Effector CD4-positive, alpha-beta T cell (primary cell): ENCODE data around the gene FAR1.
A peak's percentile ranks its signal among the peaks of the same experiment; 100 is the strongest.
"Not testable (repeated sequence)": the region's sequence is repeated elsewhere in the genome, so short reads cannot be mapped to it uniquely, and the experiment has no call there.

Source experiments
- DNase-seq: peaks from one replicate; pipeline ENCODE4 v3.0.0-alpha.2; 2020

Gene FAR1

DNA sequence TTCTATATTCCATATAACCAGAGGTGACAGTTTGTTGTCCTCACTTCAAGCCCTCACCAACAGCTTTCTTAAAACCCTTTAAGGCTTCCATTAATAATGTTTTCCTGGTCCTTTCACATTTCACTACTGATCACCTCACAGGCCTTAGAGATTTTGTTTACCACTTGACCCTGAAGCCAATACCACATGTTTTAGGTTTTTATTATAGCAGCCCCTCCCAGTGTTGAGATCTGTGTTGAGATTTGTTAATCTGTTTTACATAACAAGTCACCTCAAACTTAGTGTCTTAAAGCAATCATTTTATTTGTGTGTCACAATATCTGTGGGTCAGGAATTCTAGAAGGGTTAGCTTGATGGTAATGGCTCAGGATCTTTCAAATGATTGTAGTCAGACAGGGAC lies 49.9 kb downstream of the FAR1 start:
- no peak for DNase-seq

DNA sequence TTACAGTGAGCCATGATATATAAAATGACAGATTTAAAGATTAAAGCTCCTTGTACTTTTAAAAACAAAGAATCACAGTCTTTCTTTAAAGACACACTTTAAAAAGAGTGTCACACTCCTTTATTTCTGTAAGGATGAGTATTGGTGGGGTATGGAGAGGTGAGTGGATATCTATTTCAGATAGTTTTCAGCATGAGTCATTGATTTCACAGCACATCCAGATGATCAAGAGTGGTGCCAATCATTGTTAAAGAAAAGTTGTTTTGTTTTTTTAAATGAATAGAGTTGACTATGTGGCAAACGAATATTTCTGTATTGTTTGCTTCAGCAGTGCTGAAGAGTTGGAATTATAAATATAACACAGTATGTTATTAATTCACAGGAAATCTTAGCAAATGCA lies 52.5 kb downstream of the FAR1 start:
- DNase-seq = no peak

DNA sequence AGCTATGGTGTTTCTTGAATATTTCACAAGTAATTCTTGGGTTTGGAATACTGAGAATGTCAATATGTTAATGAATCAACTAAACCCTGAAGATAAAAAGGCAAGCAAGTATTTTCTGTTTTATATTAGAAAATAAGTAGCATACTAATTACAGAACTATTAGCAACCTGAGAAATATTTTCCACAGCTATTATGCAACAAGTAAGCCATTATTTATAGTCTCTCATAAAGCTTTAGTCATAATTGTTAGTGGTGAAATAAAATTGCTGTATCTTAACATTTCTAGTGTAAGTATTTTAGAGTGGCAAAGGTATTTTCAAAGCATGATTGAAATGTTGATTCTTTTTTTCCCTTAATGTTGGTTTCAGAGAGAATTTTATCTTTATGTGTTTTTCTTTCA lies 53.3 kb downstream of the FAR1 start:
- no peak for DNase-seq

DNA sequence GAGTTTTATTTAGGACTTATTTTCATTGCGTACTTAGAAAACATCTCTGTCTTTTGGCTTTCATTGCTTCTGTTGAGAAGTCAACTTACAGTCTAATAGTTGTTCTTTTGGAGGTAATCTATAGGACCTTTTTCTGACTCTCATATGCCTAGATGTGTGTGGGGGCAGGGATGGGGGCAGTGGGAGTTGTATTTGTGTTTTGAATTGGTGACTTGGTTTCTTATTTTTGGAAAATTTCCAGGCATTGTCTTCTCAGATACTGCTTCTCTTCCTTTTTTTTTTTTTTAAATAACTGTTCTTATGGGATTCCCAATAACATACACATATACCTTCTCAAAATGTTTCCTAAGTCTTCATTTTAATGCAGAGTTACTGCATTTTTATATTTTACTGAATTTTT lies 58.0 kb downstream of the FAR1 start:
- DNase-seq = no peak

DNA sequence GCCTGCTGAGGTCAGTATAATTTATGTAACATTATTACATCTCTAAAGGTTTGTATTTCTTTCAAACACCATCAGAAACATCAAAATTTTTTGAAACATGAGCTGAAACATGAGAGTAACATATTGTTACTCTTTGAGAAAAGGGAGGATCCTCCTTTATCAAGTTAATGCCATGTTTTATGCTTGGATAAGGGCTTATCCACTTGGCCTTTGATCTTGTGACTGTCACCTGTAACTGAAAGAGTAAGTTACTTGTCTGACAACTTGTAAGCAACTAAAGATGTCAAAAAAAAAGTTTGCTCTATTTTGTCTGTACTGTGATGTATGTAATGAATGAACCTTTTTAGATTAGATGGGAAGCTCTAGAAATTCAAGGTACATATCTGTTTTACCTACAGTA lies 59.6 kb downstream of the FAR1 start:
- no peak for DNase-seq

DNA sequence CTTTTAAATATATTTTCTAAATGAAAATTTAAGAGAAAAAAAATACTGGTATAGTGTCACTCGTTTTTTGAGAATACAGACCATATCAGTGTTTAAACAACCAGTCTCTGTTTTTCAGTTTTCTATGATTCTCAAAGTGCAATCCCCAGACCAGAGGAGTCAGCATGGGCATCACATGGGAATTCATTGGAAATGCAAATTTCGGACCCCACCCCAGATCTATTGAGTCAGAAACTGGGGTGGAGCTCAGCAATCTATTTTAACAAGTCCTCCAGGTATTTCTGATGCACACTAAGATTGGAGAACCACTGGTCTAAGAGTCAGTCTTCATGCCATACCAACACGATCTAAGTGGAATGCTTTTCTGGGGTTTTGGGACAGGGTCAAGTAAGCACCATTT lies 66.1 kb downstream of the FAR1 start:
- no peak for DNase-seq

DNA sequence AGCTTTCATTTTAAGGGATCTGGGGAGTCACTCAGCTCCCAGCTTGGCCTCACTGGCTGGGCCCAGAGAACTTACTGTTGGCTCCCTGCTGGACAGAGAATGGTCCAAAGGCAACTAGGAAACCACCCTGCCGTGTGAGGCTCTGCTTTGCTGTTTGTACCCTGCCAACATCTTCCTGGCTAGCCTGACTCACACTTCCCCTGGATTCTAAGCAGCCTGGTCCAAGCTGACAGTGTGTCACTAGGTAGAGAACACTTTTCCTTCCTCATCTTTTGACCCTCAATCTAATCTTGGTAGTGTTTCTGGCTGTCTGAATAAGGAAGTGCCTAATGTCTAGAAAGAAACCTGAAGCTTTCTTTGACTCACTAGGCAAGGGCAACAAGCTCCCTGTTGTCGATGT lies 76.7 kb downstream of the FAR1 start:
- no peak for DNase-seq

DNA sequence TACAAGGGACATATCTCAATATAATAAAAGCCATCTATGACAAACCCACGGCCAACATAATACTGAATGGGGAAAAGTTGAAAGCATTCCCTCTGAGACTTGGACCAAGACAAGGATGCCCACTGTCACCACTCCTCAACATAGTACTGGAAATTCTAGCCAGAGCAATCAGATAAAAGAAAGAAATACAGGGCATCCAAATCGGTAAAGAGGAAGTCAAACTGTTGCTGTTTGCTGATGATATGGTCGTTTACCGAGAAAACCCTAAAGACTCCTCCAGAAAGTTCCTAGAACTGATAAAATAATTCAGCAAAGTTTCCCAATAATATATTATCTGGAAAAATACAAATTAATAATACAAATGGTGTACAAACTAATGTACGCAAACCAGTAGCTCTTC lies 84.8 kb downstream of the FAR1 start:
- DNase-seq = not testable (repeated sequence)

DNA sequence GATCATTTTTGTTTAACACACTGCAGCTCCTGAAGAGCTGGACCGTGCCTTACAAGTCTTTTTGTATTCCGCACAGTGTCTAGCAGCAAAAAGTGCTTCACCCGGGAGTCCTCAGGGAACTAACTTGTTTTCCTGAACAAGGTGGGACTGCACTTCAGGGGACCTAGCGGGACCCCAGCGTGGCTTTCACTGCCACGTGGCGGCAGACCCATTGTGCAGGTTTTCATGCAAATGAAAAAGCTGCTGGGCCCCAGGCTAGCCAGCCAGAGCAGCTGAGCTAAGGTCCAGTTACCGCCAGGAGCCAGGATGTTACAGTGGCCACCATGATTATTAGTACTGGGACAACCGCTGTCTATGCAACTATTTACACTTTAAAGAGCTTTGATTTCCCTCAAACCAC lies 90.6 kb downstream of the FAR1 start:
- no peak for DNase-seq

DNA sequence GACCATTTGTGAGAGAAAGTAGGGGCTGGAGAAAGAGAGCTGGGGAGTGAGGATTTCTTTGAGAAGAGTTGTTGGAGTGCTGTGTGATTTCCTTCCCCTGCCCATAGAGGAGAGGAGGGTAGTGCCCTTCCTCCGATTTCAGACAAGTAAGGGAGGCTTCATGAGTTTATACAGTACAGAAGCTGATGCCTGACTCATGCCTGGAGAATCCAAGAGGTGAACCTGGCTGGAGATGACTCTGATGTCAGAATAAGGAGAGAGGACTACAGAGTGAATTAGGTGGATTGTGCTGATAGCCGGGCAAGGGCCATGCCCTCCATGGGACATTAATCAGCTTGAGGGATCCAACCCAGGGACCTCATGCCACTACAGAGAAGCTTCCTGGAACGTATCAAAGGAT lies 91.6 kb downstream of the FAR1 start:
- no peak for DNase-seq

DNA sequence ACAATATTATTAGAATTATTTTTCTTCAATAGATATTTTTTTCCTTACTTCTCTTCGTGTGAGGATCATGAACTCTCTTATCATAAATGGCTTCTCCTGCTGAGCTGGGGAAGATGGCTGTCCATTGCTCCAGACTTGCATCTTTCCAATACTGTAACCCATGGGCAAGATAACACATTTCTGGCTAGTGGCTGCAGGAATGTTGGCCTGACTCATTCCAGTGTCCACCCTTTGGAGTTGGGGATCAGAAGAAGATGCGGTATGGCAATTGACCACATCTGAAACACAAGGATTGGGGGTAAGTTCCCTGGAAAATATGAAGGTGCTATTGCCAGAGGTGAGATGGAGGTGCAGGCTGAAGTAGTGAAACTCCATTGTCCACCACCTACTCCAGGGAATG lies 92.8 kb downstream of the FAR1 start:
- no peak for DNase-seq

DNA sequence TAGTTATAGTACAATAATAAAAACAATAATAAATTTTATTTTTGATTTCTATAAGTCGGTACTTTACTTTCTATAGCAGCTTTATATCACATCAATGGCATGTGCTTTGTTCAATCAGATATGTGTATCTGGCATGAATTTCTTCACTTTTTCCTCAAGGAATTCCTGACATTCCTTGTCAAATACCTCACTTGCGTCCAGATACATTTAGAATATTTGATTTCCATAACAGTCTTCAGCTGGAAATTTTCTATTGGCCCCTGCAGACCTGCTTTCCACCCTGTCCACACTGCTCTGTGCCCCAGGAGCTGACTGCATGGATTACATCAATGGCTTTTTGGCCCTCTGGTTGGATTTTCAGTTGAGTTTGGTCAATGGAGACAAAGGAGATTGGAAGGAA lies 93.2 kb downstream of the FAR1 start:
- DNase-seq = no peak

DNA sequence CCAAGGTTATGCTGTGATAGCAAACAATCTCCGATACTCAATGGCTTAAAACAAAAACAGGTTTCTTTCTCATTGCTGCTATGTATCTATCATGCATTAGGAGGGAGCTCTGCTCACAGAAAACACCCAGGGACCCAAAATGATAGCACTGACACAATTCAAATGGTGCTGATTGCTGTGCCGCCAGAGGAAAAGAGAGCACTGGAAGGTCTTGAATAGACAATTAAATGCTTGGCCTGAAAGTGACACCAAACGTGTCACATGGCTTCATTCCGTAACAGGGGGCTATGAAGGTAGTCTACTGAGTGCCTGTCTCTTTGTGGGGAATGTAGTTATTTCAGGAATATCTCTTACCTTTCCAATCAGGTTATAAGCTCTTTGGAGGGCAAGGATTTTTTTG lies 94.2 kb downstream of the FAR1 start:
- no peak for DNase-seq

DNA sequence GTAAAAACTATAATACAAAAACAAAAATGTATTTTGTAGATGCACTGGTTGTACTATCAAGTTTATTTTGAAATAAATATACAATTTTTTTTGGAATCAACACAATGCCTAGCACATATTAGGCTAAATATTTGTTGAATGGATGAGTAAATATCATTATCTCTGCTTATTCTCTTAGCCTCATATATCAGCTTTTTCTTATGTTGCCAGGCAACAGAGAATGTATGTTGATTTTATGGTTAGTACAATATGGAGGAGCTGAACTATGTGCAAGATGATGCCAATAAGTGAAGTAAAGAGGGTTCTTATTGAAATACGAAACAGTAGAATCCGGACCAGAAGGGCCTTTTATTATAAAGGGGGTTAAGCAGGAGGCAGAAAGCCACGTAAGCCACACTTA lies 94.9 kb downstream of the FAR1 start:
- DNase-seq = no peak

DNA sequence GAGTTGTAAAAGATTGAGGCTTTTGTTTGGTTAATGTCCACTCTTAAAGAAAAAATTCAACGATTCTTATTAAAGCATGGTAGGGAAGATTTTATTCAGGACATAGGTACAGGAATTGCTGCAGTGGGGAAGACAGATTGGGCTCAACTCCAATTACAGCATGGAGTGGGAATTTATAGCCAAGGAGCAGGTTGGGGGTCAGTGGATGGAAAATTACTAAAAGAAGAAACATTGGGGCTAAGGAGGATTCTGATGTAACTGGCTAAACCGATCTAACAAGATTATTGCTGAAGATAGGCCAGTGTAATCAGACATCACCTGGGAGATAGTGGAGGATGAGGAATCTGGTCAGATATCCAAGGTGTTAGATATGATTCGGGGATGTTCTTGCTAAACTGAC lies 97.4 kb downstream of the FAR1 start:
- DNase-seq = no peak

DNA sequence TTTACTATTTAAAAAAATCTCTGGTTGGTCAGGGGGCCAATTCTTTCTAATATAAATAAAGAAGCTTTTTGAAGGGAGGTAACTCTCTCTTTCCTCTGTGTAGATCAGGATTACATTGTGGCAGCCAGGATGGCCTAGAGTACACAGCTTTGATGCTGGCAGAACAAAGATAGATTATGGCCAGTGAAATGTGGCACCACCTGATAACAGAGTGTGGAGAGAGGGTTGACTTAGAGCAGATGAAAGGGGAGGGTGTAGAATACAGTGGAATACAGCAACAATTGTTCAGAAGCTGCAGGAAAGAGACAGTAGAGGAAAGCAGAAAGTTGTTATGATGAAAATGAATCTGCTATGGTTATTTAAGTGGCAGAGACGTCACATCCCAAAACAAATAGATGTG lies 99.0 kb downstream of the FAR1 start:
- DNase-seq = no peak

DNA sequence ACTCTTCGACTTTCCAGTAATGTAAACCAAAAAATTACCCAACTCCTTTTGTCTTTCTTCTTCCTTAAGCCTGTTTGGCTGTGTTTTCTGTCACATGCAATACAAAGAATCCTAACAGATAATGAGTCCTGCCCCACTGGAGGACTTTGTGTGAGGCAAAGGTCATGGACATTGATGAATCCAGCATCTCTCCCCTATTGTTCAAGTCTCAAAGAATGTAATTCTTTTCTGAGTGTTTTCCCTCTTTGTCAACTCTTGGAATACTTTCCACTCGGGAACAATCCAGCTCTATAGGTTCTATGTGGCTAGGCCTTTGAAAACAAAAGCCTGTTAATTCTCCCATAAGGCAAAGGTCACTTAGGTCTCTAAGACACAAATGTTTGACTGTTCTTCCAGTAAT lies 100.7 kb downstream of the FAR1 start:
- DNase-seq = no peak

DNA sequence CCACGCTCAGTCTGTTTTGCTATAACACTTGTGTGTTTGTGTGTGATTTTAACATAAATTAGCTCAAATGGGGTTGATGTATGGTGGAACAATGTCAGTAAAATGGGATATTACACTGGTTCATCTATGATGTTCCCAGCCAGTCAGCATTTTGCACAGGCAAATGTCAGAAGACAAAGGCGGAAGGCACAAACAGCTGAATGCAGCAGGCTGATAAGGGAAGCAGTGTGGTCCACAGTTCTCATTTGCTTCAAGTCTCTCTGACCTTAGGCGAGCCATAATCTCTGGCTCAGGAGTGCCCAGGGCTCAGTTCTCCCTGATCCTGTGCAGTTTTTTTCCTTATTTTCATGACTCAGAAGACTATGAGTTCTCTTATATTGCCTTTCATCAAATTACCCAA lies 102.7 kb downstream of the FAR1 start:
- DNase-seq = no peak

DNA sequence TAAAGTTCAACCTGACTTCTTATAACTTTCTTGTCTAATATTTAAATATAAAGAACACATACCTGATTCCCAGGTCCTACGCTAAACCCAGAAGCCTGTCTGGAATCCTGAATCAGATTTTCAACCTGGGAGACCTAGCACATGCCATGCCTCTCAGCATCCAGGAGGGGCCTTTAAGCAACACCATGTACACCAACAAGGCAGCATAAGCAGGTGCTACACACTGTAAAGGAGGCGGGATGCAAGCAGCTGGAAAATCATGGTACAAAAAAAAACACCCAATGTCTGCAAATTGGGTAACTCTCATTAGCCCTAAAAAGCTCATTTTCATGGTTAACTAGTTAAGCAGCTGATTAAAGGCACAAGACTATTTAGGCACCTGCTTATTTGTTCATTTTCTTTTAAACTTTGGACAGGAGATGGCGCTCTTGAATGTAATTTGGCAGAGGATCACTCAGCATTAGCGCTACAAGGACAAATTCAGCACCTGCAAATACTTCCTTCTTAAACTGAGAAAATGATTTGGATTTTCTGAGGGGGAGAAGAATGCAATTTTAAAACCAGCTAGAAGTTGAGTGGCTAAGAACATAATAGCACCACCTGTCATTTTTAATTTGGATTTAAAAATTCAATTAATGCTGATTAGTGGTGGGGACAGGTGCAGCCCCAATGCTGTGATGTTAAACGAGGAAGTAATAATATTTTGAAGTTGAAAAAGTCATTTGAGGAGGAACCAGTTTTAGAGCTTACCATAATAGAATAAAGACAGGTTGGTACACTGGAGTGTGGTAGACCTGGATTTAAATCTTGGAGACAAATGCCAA lies 104.0 kb downstream of the FAR1 start:
- DNase-seq = peak; percentile 42

DNA sequence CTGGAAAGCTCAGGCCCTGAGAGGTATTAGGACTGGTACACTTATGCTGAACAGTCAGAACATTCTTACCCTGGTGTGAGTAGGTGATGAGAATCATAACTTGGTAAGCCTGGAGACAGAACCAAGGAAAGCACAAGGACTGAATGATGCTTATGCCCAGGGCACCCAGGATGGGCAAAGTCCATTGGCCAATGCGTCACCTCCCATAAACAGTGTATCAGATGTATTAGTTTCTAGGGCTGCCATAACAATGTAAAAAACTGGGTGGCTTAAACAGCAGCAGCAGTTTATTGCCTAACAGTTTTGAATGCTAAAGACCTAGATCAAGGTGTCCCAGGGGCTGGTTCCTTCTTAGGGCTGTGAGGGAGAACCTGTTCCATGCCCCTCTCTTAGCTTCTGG lies 107.0 kb downstream of the FAR1 start:
- no peak for DNase-seq

DNA sequence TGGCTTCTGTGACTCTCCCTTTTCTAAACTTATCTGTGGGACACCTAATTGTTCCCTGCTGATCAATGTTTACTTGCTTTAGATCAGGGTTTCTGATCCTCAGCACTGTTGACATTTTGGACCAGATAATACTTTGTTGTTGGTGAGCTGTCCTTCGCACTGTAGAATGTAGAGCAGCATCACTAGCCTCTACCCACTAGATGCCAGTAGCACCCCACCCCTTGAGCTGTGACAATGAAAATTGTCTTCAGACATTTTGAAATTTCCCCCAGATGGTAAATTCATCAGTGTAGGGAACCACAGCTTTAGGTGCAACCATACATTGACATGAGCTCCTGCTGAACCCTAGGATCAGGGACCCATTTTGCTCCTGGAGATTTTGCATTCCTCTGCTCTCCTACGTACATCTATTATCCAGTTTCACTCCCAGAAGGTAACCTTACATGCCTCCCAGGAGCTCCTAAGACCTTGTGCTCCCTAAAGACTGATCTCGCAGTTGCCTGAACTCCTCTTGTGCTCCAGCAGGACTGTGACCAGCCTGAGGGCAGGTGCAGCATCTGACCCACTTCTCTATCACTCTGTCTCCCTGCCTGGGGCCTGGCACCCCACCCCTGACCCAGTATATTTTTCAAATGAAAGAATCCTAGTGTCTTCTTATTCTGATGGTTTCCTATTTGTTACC lies 107.8 kb downstream of the FAR1 start:
- DNase-seq = peak; percentile 35

DNA sequence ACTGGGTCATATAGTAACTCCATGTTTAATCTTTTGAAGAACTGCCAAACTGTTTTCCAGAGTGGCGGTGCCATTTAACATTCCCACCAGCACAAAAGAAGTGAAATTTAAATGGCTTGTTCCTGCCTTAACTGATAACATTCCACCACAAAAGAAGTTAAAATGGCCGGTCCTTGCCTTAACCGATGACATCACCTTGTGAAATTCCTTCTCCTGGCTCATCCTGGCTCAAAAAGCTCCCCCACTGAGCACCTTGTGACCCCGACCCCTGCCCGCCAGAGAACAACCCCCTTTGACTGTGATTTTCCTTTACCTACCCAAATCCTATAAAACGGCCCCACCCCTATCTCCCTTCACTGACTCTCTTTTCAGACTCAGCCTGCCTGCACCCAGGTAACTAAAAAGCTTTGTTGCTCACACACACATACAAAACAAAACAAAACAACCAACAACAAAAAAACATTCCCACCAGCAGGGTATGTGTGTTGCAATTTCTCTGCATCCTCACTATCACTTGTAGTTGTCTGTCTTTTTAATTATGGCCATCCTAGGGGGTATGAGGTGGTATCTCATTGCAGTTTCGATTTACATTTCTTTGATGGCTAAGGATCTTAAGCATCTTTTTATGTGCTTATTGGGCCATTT lies 109.0 kb downstream of the FAR1 start:
- DNase-seq = no peak

DNA sequence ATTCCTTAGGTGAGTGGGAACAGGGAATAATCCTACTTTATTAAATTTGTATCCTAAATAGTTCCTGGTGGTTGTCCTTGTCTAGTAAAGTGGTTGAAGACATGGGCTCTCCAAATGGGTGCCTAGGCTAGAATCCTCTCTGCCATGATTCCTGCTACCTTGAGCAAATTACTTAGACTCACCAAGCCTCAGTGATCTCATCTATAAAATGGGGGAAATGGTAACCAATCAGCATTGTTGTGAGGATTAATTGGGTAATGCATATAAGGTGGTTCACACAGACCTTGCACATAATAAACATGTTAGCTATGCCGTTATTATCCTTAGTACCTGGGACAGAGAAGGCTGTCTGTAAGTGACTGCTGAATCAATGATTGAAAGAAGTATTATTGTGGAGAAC lies 109.9 kb downstream of the FAR1 start:
- DNase-seq = no peak

DNA sequence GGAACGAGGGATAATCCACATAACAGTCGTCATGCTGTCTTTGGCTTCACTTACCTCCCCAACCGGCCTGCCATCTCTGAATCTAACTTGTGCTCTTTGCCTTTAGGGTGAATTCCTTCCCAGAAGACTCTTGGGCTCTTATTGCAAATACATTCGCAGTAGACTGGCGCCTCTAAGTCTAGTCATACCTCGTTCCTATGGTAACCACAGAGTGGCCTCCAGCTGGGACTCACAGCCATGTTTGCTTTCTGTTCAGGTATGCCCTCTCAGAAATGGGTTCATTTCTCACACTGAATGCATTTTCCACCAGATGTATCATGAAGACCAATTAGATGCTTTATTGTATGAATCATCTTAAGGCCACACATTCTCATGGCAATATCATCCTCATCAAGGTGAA lies 112.7 kb downstream of the FAR1 start:
- DNase-seq = no peak
